ENCODE data around the gene MACF1.

The MACF1 gene

GRCh38 chr1:39397487-39397886 is 193.0 kb downstream of the MACF1 start:
- no peak for DNase-seq

- no peak for DNase-seq
These were observed 194.0 kb downstream of the MACF1 start for GRCh38 chr1:39398278-39399021.

- no peak for DNase-seq
These were observed 196.6 kb downstream of the MACF1 start for GRCh38 chr1:39401106-39401505.

GRCh38 chr1:39404876-39405275 is 200.4 kb downstream of the MACF1 start:
- no peak for DNase-seq

- DNase-seq, result no peak
These were observed 200.9 kb downstream of the MACF1 start for GRCh38 chr1:39405358-39405757.

- DNase-seq, result no peak
These were observed 202.3 kb downstream of the MACF1 start for GRCh38 chr1:39406533-39407450.

GRCh38 chr1:39407510-39407895 is 203.0 kb downstream of the MACF1 start:
- DNase-seq, result no peak

- no peak for DNase-seq
These were observed 203.6 kb downstream of the MACF1 start for GRCh38 chr1:39407896-39408640.

- DNase-seq, result peak; percentile 75
These were observed 204.2 kb downstream of the MACF1 start for GRCh38 chr1:39408641-39409054.

- DNase-seq, result peak; percentile 7
These were observed 204.7 kb downstream of the MACF1 start for GRCh38 chr1:39409055-39409816.

- peak; percentile 42 for DNase-seq
These were observed 206.5 kb downstream of the MACF1 start for GRCh38 chr1:39410915-39411436.

- no peak for DNase-seq
These were observed 207.3 kb downstream of the MACF1 start for GRCh38 chr1:39411526-39412478.

GRCh38 chr1:39412892-39413291 is 208.4 kb downstream of the MACF1 start:
- DNase-seq, result no peak

GRCh38 chr1:39413902-39414528 is 209.5 kb downstream of the MACF1 start:
- DNase-seq, result no peak

- DNase-seq, result no peak
These were observed 211.1 kb downstream of the MACF1 start for GRCh38 chr1:39415553-39415952.

- DNase-seq, result no peak
These were observed 212.1 kb downstream of the MACF1 start for GRCh38 chr1:39416609-39417008.

GRCh38 chr1:39418236-39418635 is 213.7 kb downstream of the MACF1 start:
- no peak for DNase-seq

GRCh38 chr1:39420493-39420892 is 216.0 kb downstream of the MACF1 start:
- DNase-seq, result no peak

- DNase-seq, result no peak
These were observed 218.1 kb downstream of the MACF1 start for GRCh38 chr1:39422614-39423013.

GRCh38 chr1:39425151-39425550 is 220.7 kb downstream of the MACF1 start:
- no peak for DNase-seq

Data from central memory CD4-positive, alpha-beta T cell (primary cell).